HG02885 (cell line): ENCODE data around the gene UGT1A1.

Source experiments
- ATAC-seq: cut with Tn5 transposase; IDR thresholded peaks from one replicate; pipeline ENCODE4 v1.9.1; 2021; ENCODE audit warnings: mild to moderate bottlenecking; ENCODE audit not compliant: unreplicated experiment, poor library complexity

The UGT1A1 gene

GRCh38 chr2:233814056-233814835 is 54.2 kb downstream of the UGT1A1 start:
- ATAC-seq = no peak

- no peak for ATAC-seq
Observed at GRCh38 chr2:233815861-233816260, 55.8 kb downstream of the UGT1A1 start.

- no peak for ATAC-seq
Observed at GRCh38 chr2:233816334-233816733, 56.3 kb downstream of the UGT1A1 start.

GRCh38 chr2:233816771-233817170 is 56.7 kb downstream of the UGT1A1 start:
- no peak for ATAC-seq

GRCh38 chr2:233817361-233817911 is 57.4 kb downstream of the UGT1A1 start:
- ATAC-seq = no peak

DNA sequence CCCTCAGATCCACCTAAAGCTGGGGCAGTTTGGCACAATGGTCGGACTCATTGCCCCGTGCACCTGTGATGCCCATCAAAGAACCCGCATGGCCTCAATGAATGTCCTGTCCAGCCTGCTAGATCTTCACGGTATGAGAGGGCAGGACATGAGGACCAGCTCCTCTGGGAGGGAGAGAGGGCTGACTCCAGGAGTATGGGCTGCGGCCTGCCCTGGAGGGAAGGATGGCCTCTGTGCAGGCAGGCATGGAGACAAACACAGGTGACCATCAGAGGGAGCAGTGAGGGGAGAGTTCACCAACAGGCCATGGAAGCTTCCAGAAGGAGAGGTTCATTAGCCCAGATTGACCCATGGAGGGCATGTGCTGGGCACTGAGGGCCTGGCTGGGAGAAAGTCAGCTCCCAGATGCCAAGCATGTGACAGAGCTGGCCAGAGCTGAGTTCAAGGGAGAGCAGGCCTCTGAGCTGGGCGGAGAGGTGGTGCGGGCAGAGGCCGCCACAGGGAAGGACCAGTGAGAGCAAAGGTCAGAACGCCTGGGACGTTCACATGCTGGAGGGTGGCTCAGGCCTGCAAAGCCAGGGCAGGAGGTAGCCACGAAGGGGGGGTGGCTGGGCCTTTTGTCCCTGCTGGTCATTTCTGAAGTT is 58.0 kb downstream of the UGT1A1 start:
- no peak for ATAC-seq

- no peak for ATAC-seq
Observed at GRCh38 chr2:233818639-233819621, 58.9 kb downstream of the UGT1A1 start.

DNA sequence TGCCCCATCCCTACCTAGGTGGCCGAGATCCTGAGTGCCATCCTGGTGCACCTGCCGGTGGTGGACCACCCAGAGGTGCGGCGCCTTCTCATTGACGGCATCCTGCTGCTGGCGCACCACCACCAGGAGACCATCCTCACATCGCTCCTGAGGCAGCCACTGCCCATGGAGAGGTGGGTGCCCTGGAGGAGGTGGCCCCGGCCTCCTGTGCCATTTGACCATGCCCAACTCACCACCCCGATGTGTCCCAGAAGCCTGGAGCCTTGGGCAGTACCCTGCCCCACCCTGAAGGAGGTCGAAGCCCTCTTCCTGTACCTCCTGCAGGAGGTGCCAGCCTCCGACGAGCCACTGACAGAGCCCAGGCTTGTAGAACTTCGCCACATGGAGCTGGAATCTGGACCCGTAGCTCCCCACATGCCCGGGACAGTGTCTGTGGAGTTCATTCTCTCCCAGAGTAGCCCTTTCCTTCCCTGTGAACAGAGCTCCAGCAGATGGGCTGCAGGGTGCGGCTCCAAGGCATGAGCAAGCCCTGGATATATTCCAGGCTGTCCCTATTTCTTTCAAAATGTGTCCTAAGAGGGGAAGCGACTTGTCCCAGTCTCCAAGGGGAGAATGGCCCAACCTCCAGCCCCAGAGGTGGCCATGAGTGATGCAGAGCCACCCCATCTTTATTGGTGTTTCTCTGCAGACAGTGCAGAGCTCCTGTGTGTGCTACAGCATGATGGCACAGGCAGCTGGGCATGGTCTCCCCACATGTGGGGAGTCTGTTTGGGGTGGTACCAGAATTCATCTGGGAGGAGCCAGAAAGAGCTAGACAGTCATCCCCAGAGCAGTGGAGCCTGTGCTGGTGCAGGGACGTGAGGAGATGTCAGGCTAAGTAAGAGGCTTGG is 60.1 kb downstream of the UGT1A1 start:
- no peak for ATAC-seq

GRCh38 chr2:233820774-233821105 is 60.7 kb downstream of the UGT1A1 start:
- no peak for ATAC-seq

DNA sequence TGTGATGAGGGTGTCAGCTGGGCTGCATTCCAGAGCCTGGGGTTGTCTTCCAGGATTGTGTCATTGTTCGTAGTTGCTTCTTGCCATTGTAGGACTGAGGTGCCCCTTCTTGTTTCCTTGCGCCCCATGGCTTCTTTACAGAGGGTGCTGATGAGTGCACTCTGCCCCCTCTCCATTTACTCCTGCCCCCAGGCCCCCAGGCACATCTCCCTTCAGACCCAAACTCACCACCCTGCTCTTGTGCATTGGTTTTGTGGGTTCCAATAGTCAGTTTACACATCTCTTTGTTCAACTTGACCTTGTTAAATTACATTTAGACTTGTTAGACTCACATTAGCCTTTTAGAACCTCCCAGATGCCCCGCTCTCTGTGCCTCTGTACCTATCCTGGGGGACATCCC is 61.1 kb downstream of the UGT1A1 start:
- no peak for ATAC-seq

- no peak for ATAC-seq
Observed at GRCh38 chr2:233821709-233822100, 61.6 kb downstream of the UGT1A1 start.

GRCh38 chr2:233822101-233822771 is 62.2 kb downstream of the UGT1A1 start:
- no peak for ATAC-seq
